Activated naive CD8-positive, alpha-beta T cell treated with anti-CD3 and anti-CD28 coated beads, Interleukin-2, amount 10 ng/mL, durations not matched to agents 7 days and 5 days (primary cell): ENCODE data around the gene RNF167. TPM values are rescaled to one million over a fixed set of nuclear protein-coding genes. Genes with fewer than 3 reads are reported as not detected.
A peak's percentile ranks its signal among the peaks of the same experiment; 100 is the strongest.

ENCODE experiments used
- ATAC-seq: fragments of 150-1000 bp; cut with Tn5 transposase; one replicate; pipeline ENCODE4 v1.10.0; 2021; ENCODE audit warnings: low read depth, moderate library complexity
- POLR2A ChIA-PET: fragments of 350-600 bp; sonication (Branson Sonifier 250); formaldehyde crosslinking; loops from one replicate; lab custom pipeline; 2021; ENCODE audit warnings: antibody characterized with exemption; lab: Charles Lee
- DNase-seq: peaks from one replicate; pipeline ENCODE4 v3.0.0; 2021
- H3K27ac Mint-ChIP-seq: one replicate; pipeline ENCODE4 v1.8.0; 2022; ENCODE audit warnings: mild to moderate bottlenecking, mixed read lengths
- H3K27me3 Mint-ChIP-seq: one replicate; pipeline ENCODE4 v1.8.0; 2022; ENCODE audit warnings: mild to moderate bottlenecking, moderate library complexity, mixed read lengths
- H3K36me3 Mint-ChIP-seq: one replicate; pipeline ENCODE4 v1.8.0; 2021; ENCODE audit warnings: mild to moderate bottlenecking, mixed read lengths
- H3K4me1 Mint-ChIP-seq: one replicate; pipeline ENCODE4 v1.8.0; 2021; ENCODE audit warnings: mixed read lengths
- H3K4me3 Mint-ChIP-seq: one replicate; pipeline ENCODE4 v1.8.0; 2022; ENCODE audit warnings: mild to moderate bottlenecking, moderate library complexity, mixed read lengths
- H3K9me3 Mint-ChIP-seq: one replicate; pipeline ENCODE4 v1.8.0; 2021; ENCODE audit warnings: mixed read lengths
- microRNA-seq: library from miRNA; unstranded; fragments of <30 nt; microRNA quantifications from one replicate; pipeline ENCODE4 v1.2.0, GENCODE V29; 2022
- total RNA-seq, 2 experiments: library from RNA; stranded (reverse); gene quantifications; one replicate each; pipeline ENCODE4 v1.2.3, GENCODE V29; 2021

RNF167 gene
- total RNA-seq, 2 experiments from 2014 or later: 202 TPM

- POLR2A ChIA-PET: interaction anchor here (0.5 to 4.5 kb wide), 11 partner anchors 10 to 114 kb away, joined by 3 to 27 read pairs (median 5); partner anchors contain the start of genes INCA1, KIF1C, PFN1 and RNF167
- no peaks in the 10 kb centered on the region for H3K9me3 Mint-ChIP-seq
- peaks cover 26% of the 10 kb centered on the region for H3K4me1 Mint-ChIP-seq
- peak overlapping the region; percentile 78 for H3K27ac Mint-ChIP-seq
- H3K4me3 Mint-ChIP-seq: peak overlapping the region; percentile 85
- ATAC-seq (no peak), DNase-seq (no peak)
- H3K27me3 Mint-ChIP-seq: no peaks in the 10 kb centered on the region
- peaks cover 8% of the 10 kb centered on the region for H3K36me3 Mint-ChIP-seq
Measured at GRCh38 chr17:4987767-4988567, 47.9 kb downstream of the RNF167 start.

DNA sequence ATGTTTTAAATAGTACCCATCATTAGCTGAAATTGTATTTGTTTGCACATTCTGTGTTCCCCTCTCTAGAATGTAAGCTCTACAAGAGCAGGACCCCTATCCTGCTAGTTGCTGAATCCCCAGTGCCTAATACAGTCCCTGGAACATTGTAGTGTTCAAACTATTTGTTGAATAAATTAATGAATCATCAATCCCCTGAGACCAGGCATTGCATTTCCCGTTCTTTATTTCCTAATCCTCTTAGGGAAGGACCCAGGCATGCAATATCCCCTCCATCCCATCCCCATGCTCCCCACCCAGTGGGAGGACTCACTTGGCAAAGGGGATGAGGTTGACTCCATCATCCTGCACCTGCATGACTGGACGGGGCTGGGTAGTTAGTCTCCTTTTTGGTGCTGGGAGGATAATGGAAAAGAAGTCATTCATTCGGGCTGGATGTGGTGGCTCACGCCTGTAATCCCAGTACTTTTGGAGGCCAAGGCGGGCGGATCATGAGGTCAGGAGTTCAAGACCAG lies 54.1 kb downstream of the RNF167 start:
- ATAC-seq: no peak
- POLR2A ChIA-PET: interaction anchor here (0.6 kb wide), 1 partner anchor 50 kb away, joined by 4 read pairs; no protein-coding TSS in a partner anchor

More for the DNA sequence above, 54.1 kb downstream of the RNF167 start:
- no peaks in the 10 kb centered on the region for H3K9me3 Mint-ChIP-seq
- no peak for DNase-seq
- no peak overlapping the region for H3K4me3 Mint-ChIP-seq
- no peaks in the 10 kb centered on the region for H3K27me3 Mint-ChIP-seq
- H3K36me3 Mint-ChIP-seq: peaks cover 4% of the 10 kb centered on the region
- peaks cover 16% of the 10 kb centered on the region for H3K4me1 Mint-ChIP-seq
- no peak overlapping the region for H3K27ac Mint-ChIP-seq

Small RNA genes lying within 50 kb of the gene (microRNA-seq; reads per million reads assigned to microRNA genes)
- gene MIR6864 (not detected), gene MIR6865 (not detected)

Other genes with a start within 250 kb of the RNF167 start
- gene PELP1, start 236.1 kb upstream of the RNF167 start, total RNA-seq: 10 to 100 TPM; 73.8 to 74.7 TPM
- 100 to 1,000 TPM; 325 to 330 TPM for gene ARRB2, start 229.6 kb upstream of the RNF167 start, total RNA-seq
- gene MED11, start 208.8 kb upstream of the RNF167 start, total RNA-seq: 10 to 100 TPM; 29.4 to 32.2 TPM
- under 1 TPM in 1 of 2 experiments, not detected in 1; 0.17 TPM for gene ZMYND15, start 200.4 kb upstream of the RNF167 start, total RNA-seq
- gene CXCL16, start 200.3 kb upstream of the RNF167 start, total RNA-seq: 1 to 10 TPM; 2.7 to 3.0 TPM
- not detected for gene TM4SF5, start 168.4 kb upstream of the RNF167 start, total RNA-seq
- gene VMO1, start 153.9 kb upstream of the RNF167 start, total RNA-seq: not detected
- gene GLTPD2, start 151.3 kb upstream of the RNF167 start, total RNA-seq: not detected
- gene PSMB6, start 144.1 kb upstream of the RNF167 start, total RNA-seq: 10 to 100 TPM; 81.4 to 83.1 TPM
- gene PLD2, start 133.1 kb upstream of the RNF167 start, total RNA-seq: 10 to 100 TPM; 18.8 to 21.7 TPM
- gene MINK1, start 106.9 kb upstream of the RNF167 start, total RNA-seq: 100 to 1,000 TPM; 123 to 128 TPM
- gene C17orf107, start 40.7 kb upstream of the RNF167 start, total RNA-seq: 1 to 10 TPM; 1.9 to 3.0 TPM
- gene CHRNE, start 37.2 kb upstream of the RNF167 start, total RNA-seq: 1 to 10 TPM in 1 of 2 experiments, under 1 TPM in 1; 0.65 to 1.1 TPM
- not detected for gene GP1BA, start 8.0 kb upstream of the RNF167 start, total RNA-seq
- 10 to 100 TPM; 67.6 to 78.1 TPM for gene SLC25A11, start 222 bp upstream of the RNF167 start, total RNA-seq
- 1,000 to 10,000 TPM; 1,712 to 1,828 TPM for gene PFN1, start 8.3 kb downstream of the RNF167 start, total RNA-seq
- 10 to 100 TPM; 31.4 to 32.9 TPM for gene ENO3, start 10.9 kb downstream of the RNF167 start, total RNA-seq
- gene SPAG7, start 27.5 kb downstream of the RNF167 start, total RNA-seq: 10 to 100 TPM; 47.1 to 51.9 TPM
- gene CAMTA2, start 47.4 kb downstream of the RNF167 start, total RNA-seq: 10 to 100 TPM; 62.0 to 67.7 TPM
- under 1 TPM; 0.42 to 0.54 TPM for gene INCA1, start 57.3 kb downstream of the RNF167 start, total RNA-seq
- 10 to 100 TPM; 35.5 to 37.3 TPM for gene KIF1C, start 57.7 kb downstream of the RNF167 start, total RNA-seq
- gene SLC52A1, start 95.2 kb downstream of the RNF167 start, total RNA-seq: 1 to 10 TPM in 1 of 2 experiments, under 1 TPM in 1; 0.85 to 1.4 TPM
- gene ZFP3, start 138.2 kb downstream of the RNF167 start, total RNA-seq: 1 to 10 TPM; 7.3 to 8.3 TPM
- gene ZNF232, start 171.6 kb downstream of the RNF167 start, total RNA-seq: 10 to 100 TPM in 1 of 2 experiments, 1 to 10 TPM in 1; 9.4 to 12.9 TPM
- gene USP6, start 175.8 kb downstream of the RNF167 start, total RNA-seq: under 1 TPM; 0.06 to 0.11 TPM